ENCODE data around the gene NTM. TPM values are rescaled to one million over a fixed set of nuclear protein-coding genes. Genes with fewer than 3 reads are reported as not detected.

The NTM gene
- total RNA-seq, 1 donor from 2014 or later: 92.1 TPM

DNA sequence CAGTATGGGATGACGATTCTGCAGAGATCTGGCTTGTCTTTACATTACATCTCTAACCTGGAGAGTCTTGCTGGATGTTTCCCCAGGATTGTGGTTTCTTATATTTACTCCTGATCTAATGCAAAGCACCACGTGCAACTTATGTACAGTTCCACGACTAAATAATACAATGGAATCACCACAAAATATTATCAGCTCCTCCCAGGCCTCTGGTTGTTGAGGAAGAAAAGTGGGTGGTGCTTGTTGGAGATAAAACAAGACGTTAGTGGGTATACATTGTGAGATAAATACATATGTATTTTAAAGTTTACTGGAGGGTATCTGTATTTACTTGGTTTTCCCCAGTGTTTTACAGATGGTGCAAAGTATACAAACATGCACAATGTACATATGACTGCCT is 569.7 kb downstream of the NTM start:
- H3K27me3 Mint-ChIP-seq (ENCODE audit: low read depth): no peaks in the 10 kb centered on the region
- H3K36me3 Mint-ChIP-seq (ENCODE audit: low read depth): no peaks in the 10 kb centered on the region
- H3K4me1 Mint-ChIP-seq (ENCODE audit: low read depth): peaks cover 37% of the 10 kb centered on the region
- no peak overlapping the region for H3K27ac Mint-ChIP-seq (ENCODE audit: unreplicated experiment)
- no peak for DNase-seq (ENCODE audit: low spot score)
- H3K9me3 Mint-ChIP-seq (ENCODE audit: low read depth): no peaks in the 10 kb centered on the region
- H3K4me3 Mint-ChIP-seq (ENCODE audit: unreplicated experiment): no peak overlapping the region
- TF ChIP-seq, protein P1, sequence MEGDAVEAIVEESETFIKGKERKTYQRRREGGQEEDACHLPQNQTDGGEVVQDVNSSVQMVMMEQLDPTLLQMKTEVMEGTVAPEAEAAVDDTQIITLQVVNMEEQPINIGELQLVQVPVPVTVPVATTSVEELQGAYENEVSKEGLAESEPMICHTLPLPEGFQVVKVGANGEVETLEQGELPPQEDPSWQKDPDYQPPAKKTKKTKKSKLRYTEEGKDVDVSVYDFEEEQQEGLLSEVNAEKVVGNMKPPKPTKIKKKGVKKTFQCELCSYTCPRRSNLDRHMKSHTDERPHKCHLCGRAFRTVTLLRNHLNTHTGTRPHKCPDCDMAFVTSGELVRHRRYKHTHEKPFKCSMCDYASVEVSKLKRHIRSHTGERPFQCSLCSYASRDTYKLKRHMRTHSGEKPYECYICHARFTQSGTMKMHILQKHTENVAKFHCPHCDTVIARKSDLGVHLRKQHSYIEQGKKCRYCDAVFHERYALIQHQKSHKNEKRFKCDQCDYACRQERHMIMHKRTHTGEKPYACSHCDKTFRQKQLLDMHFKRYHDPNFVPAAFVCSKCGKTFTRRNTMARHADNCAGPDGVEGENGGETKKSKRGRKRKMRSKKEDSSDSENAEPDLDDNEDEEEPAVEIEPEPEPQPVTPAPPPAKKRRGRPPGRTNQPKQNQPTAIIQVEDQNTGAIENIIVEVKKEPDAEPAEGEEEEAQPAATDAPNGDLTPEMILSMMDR (IDR thresholded peaks at IDR 0.05): no peak

DNA sequence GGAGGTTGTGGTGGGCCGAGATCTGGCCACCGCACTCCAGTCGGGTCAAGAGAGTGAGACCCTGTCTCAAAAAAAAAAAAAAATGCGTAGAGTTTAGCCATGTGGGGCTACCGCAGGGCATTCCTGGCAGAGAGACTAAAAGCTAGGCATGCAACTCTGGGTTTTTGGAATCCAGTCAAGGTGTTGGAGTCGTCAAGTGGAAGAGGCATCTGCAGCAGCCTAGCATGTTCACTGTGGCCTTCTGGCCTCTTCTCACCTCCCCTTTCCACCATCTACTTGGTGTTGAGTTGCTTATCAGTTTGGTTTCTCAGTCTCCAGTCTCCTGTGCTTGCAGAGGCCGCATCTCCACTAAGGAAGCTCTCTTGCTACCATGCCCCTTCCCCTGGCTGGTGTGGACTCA is 572.5 kb downstream of the NTM start:
- no peak overlapping the region for H3K4me3 Mint-ChIP-seq (ENCODE audit: unreplicated experiment)
- no peaks in the 10 kb centered on the region for H3K36me3 Mint-ChIP-seq (ENCODE audit: low read depth)
- DNase-seq (ENCODE audit: low spot score): no peak
- H3K27ac Mint-ChIP-seq (ENCODE audit: unreplicated experiment): no peak overlapping the region
- no peaks in the 10 kb centered on the region for H3K9me3 Mint-ChIP-seq (ENCODE audit: low read depth)
- TF ChIP-seq, protein P1 (IDR thresholded peaks at IDR 0.05): no peak
- peaks cover 38% of the 10 kb centered on the region for H3K4me1 Mint-ChIP-seq (ENCODE audit: low read depth)
- H3K27me3 Mint-ChIP-seq (ENCODE audit: low read depth): no peaks in the 10 kb centered on the region

DNA sequence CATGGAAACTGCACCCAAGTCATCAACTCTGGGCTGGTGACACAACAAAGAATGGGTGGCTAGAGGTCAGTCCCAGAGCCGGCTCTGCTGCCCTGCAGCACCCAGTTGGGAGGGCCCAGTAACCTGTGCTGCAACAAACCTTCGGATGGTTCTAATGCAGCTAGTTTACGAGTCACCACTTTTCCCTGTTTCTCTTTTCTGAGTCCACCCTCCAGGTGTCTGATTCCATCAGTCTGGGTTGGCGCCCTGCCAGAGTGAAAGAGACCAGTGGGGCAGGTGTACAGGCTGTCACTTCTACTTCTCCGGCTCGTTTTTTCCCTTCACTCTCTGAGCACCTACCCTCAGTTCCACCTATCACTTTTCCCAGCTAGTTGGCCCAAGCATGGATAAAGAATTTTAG is 572.9 kb downstream of the NTM start:
- H3K4me1 Mint-ChIP-seq (ENCODE audit: low read depth): peaks cover 34% of the 10 kb centered on the region
- TF ChIP-seq, protein P1 (IDR thresholded peaks at IDR 0.05): no peak
- no peaks in the 10 kb centered on the region for H3K36me3 Mint-ChIP-seq (ENCODE audit: low read depth)
- DNase-seq (ENCODE audit: low spot score): no peak
- H3K9me3 Mint-ChIP-seq (ENCODE audit: low read depth): no peaks in the 10 kb centered on the region
- no peak overlapping the region for H3K27ac Mint-ChIP-seq (ENCODE audit: unreplicated experiment)
- H3K4me3 Mint-ChIP-seq (ENCODE audit: unreplicated experiment): no peak overlapping the region
- no peaks in the 10 kb centered on the region for H3K27me3 Mint-ChIP-seq (ENCODE audit: low read depth)

DNA sequence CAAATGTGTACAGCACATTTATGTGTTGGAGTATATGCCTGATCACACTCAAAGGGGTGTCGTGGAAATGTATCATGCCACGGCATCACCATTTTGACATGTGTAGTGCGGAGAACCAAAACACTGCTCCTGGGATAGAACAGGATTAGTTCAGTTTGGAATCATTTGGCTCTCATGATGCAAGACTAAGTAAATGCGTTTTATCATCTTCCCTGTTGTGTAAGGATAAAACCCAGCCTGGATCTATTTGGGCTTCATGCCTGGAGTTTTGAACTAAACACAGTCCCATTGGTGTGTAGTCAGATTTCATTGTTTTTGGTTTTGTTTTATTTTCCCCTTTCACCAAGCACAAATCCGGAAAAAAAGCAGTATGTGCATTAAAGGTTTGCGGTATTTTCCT is 574.3 kb downstream of the NTM start:
- Mint-ChIP-seq H3K27me3 (ENCODE audit: low read depth) (no peaks in the 10 kb centered on the region), H3K27ac (ENCODE audit: unreplicated experiment) (no peak overlapping the region), H3K36me3 (ENCODE audit: low read depth) (no peaks in the 10 kb centered on the region), H3K9me3 (ENCODE audit: low read depth) (no peaks in the 10 kb centered on the region), H3K4me3 (ENCODE audit: unreplicated experiment) (no peak overlapping the region), H3K4me1 (ENCODE audit: low read depth) (peaks cover 23% of the 10 kb centered on the region)
- TF ChIP-seq, protein P1 (IDR thresholded peaks at IDR 0.05): no peak
- no peak for DNase-seq (ENCODE audit: low spot score)

DNA sequence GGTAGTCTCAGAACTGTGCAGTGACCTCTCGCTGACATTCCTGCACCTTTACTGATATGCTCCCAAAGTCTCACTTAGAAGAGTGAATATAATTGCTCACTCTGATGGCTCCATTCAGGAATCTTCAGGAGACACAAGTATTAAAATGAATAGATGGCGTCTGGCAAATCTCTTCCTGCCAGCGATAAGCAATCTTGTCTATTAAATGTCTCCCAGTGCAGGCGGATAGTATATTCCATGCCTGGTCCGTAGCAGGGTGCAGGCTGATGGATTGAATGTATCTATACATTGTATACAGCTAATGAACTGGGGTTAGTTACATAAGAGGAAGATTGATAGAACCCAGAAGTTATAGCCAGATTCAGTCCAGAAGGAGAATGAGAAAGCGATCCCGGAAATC is 575.3 kb downstream of the NTM start:
- Mint-ChIP-seq H3K9me3 (ENCODE audit: low read depth) (no peaks in the 10 kb centered on the region), H3K4me1 (ENCODE audit: low read depth) (peaks cover 23% of the 10 kb centered on the region), H3K36me3 (ENCODE audit: low read depth) (no peaks in the 10 kb centered on the region), H3K27me3 (ENCODE audit: low read depth) (no peaks in the 10 kb centered on the region), H3K27ac (ENCODE audit: unreplicated experiment) (no peak overlapping the region), H3K4me3 (ENCODE audit: unreplicated experiment) (no peak overlapping the region)
- no peak for DNase-seq (ENCODE audit: low spot score)
- TF ChIP-seq, protein P1 (IDR thresholded peaks at IDR 0.05): no peak
